ENCODE results near the gene RAB44. TPM values are rescaled to one million over a fixed set of nuclear protein-coding genes. Genes with fewer than 3 reads are reported as not detected.

RAB44 gene
- total and polyA plus RNA-seq, 4 donors, result 0.05 to 0.59 (median 0.06) TPM; not detected in 1

DNA sequence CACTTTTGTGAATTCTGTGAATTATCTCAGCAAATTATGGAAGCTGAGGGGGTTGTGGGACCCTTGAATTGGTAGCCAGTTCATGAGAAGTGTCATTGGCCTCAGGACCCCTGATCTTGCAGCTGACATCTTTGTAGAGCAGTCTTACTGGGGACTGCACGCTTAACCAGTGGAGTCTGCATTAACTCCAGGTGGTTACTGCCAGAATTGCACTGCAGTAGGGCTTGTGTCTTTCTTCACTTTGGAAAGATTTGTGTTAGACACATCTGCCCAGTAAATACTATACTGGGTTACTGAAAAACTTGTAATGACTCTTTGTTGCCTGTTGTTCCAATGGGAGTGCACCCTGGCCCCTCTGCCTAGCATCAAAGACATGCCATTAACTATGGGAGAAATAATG, 40.4 kb upstream of the RAB44 start:
- 100% methylated on average over 1 of the region's 1 CpG for WGBS (ENCODE audit: insufficient coverage)
- Histone ChIP-seq H3K9me3 (ENCODE audit: control insufficient read depth, insufficient read depth, low read length) (no peaks in the 10 kb centered on the region), H3K4me1 (ENCODE audit: control insufficient read depth, insufficient read depth, low read length) (peaks cover 11% of the 10 kb centered on the region), H3K27ac (ENCODE audit: low read depth, low read length) (no peak overlapping the region), H3K27me3 (ENCODE audit: control insufficient read depth, insufficient read depth, low read length) (peaks cover 8% of the 10 kb centered on the region), H3K36me3 (ENCODE audit: control insufficient read depth, insufficient read depth, low read length) (no peaks in the 10 kb centered on the region), H3K4me3 (ENCODE audit: low read depth, low read length) (no peak overlapping the region)
- DNase-seq (ENCODE audit: low read depth in 4 of 6, low spot score in 6 of 6), result no peak

DNA sequence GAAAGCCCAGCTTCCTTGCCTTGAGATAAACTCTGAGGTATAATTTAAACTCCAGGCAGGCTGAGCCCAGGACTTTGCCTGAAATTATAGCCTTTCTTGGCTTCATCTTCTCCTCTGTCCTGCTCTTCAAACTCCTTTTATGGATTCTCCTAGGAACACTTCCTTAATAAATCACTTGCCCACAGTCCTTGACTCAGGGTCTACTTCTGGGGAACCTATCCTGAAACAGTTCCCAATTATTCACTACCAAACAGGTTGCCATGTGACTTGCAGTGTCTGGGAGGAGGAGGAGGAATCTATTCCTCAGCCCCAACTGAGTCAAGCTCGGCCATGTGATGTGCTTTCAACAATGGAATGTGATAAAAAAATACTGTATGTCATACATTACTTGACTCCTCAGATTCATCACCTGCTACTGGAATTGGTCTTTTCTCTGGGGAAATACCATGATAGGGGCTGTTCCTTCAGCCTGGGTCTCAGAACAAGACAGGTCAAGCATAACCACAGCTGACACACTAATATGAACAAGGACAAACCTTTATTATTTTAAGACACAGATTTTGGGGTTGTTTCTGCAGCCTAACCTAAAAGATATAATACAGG, 39.6 kb upstream of the RAB44 start:
- Histone ChIP-seq H3K9me3 (ENCODE audit: control insufficient read depth, insufficient read depth, low read length) (no peaks in the 10 kb centered on the region), H3K27me3 (ENCODE audit: control insufficient read depth, insufficient read depth, low read length) (peaks cover 8% of the 10 kb centered on the region), H3K36me3 (ENCODE audit: control insufficient read depth, insufficient read depth, low read length) (no peaks in the 10 kb centered on the region), H3K27ac (ENCODE audit: low read depth, low read length) (no peak overlapping the region), H3K4me1 (ENCODE audit: control insufficient read depth, insufficient read depth, low read length) (peaks cover 11% of the 10 kb centered on the region), H3K4me3 (ENCODE audit: low read depth, low read length) (no peak overlapping the region)
- no CpG with 5 or more reads among the region's 1 CpG for WGBS (ENCODE audit: insufficient coverage)
- DNase-seq (ENCODE audit: low read depth in 4 of 6, low spot score in 6 of 6), result no peak

- peak in 1 of 6 donors; percentile 81 for DNase-seq (ENCODE audit: low read depth in 4 of 6, low spot score in 6 of 6)
- Histone ChIP-seq H3K4me3 (ENCODE audit: low read depth, low read length) (no peak overlapping the region), H3K36me3 (ENCODE audit: control insufficient read depth, insufficient read depth, low read length) (no peaks in the 10 kb centered on the region), H3K27me3 (ENCODE audit: control insufficient read depth, insufficient read depth, low read length) (peaks cover 8% of the 10 kb centered on the region), H3K27ac (ENCODE audit: low read depth, low read length) (no peak overlapping the region), H3K9me3 (ENCODE audit: control insufficient read depth, insufficient read depth, low read length) (no peaks in the 10 kb centered on the region), H3K4me1 (ENCODE audit: control insufficient read depth, insufficient read depth, low read length) (peaks cover 11% of the 10 kb centered on the region)
- WGBS (ENCODE audit: insufficient coverage), result 33% methylated on average over 1 of the region's 1 CpG
Observed at GRCh38 chr6:36659271-36659670, 38.4 kb upstream of the RAB44 start.

GRCh38 chr6:36660771-36661471, 36.7 kb upstream of the RAB44 start:
- no peaks in the 10 kb centered on the region for H3K9me3 ChIP-seq (ENCODE audit: control insufficient read depth, insufficient read depth, low read length)
- H3K4me1 ChIP-seq (ENCODE audit: control insufficient read depth, insufficient read depth, low read length), result peaks cover 11% of the 10 kb centered on the region
- peak in 2 of 6 donors; percentile 71 to 84 for DNase-seq (ENCODE audit: low read depth in 4 of 6, low spot score in 6 of 6)
- whole genome bisulfite sequencing (ENCODE audit: insufficient coverage), result 11% methylated on average over 44 of the region's 44 CpGs
- no peak overlapping the region for H3K27ac ChIP-seq (ENCODE audit: low read depth, low read length)
- peaks cover 8% of the 10 kb centered on the region for H3K27me3 ChIP-seq (ENCODE audit: control insufficient read depth, insufficient read depth, low read length)
- peak overlapping the region; percentile 10 for H3K4me3 ChIP-seq (ENCODE audit: low read depth, low read length)
- no peaks in the 10 kb centered on the region for H3K36me3 ChIP-seq (ENCODE audit: control insufficient read depth, insufficient read depth, low read length)

- peaks cover 21% of the 10 kb centered on the region for H3K4me1 ChIP-seq (ENCODE audit: control insufficient read depth, insufficient read depth, low read length)
- no peak overlapping the region for H3K27ac ChIP-seq (ENCODE audit: low read depth, low read length)
- H3K9me3 ChIP-seq (ENCODE audit: control insufficient read depth, insufficient read depth, low read length), result no peaks in the 10 kb centered on the region
- no peak overlapping the region for H3K4me3 ChIP-seq (ENCODE audit: low read depth, low read length)
- 67% methylated on average over 2 of the region's 5 CpGs for WGBS (ENCODE audit: insufficient coverage)
- H3K36me3 ChIP-seq (ENCODE audit: control insufficient read depth, insufficient read depth, low read length), result no peaks in the 10 kb centered on the region
- no peak for DNase-seq (ENCODE audit: low read depth in 4 of 6, low spot score in 6 of 6)
- H3K27me3 ChIP-seq (ENCODE audit: control insufficient read depth, insufficient read depth, low read length), result peaks cover 8% of the 10 kb centered on the region
Observed at GRCh38 chr6:36662380-36662779, 35.2 kb upstream of the RAB44 start.

DNA sequence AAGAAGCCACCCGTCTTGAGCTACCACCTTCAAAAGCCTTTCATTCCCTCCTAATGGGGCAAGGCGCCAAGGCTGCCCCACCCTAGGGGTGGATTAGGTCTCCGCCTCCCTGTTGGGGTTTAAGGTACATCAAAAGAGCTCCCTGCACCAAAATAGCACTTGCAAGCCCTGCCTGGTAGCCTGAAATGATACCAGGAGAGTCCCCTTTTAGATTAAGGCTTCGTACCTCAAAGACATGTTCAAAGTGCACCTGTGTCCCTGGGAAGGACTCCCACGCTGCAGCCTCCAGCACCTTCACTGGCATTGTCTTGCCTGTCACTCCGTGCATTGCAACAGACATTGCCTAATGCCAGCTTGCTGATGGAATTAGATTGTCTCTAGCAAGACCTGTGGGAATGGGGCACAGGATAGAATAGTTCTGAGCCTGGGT, 34.8 kb upstream of the RAB44 start:
- no peak for DNase-seq (ENCODE audit: low read depth in 4 of 6, low spot score in 6 of 6)
- no peak overlapping the region for H3K4me3 ChIP-seq (ENCODE audit: low read depth, low read length)
- 71% methylated on average over 5 of the region's 6 CpGs for WGBS (ENCODE audit: insufficient coverage)

DNA sequence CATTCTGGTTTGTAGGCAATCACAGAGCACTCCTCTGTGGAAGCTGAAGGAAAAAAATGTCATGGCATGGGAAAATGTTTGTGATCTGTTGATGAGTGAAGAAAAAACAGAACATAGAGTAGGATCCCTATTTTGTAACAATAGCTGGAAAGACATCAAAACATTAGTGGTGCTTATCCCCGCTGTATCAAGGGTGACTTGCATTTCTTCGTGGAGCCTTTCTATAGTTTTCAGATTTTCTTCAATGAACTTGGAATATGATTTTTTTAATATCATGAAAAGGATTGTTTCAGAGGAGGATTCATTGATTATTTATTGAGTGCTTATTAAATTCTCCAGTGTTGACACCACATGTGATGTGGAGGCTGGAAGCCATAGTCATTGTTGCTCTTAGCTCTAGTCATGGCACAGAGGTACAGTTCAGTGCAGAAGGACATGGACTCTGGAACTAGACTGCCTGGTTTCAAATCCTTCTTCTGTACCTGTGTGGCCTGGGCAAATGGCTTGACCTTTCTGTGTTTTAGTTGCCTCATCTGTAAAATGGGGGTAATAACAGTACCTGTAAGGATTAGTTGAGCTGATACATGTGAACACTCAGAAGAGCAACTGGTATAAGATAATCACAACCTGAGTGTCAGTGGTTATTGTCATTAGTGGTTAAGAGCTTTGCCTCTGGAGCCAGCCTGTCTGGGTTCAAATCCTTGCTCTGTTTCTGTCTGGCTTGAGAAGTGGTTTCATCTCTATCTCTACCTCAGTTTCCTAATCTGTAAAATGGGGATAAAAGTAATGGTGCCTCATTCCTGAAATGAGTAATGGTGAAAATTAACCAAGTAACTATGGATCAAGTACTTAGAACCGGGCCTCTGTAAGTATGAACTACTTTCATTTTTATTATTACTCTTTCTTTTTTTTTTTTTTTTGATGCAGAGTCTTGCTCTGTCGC, 33.9 kb upstream of the RAB44 start:
- H3K9me3 ChIP-seq (ENCODE audit: control insufficient read depth, insufficient read depth, low read length), result no peaks in the 10 kb centered on the region
- 100% methylated on average over 1 of the region's 4 CpGs for WGBS (ENCODE audit: insufficient coverage)

More for the DNA sequence above, 34.8 kb upstream of the RAB44 start:
- peaks cover 21% of the 10 kb centered on the region for H3K4me1 ChIP-seq (ENCODE audit: control insufficient read depth, insufficient read depth, low read length)
- no peaks in the 10 kb centered on the region for H3K9me3 ChIP-seq (ENCODE audit: control insufficient read depth, insufficient read depth, low read length)
- no peak overlapping the region for H3K27ac ChIP-seq (ENCODE audit: low read depth, low read length)
- no peaks in the 10 kb centered on the region for H3K36me3 ChIP-seq (ENCODE audit: control insufficient read depth, insufficient read depth, low read length)
- H3K27me3 ChIP-seq (ENCODE audit: control insufficient read depth, insufficient read depth, low read length), result peaks cover 8% of the 10 kb centered on the region

GRCh38 chr6:36665180-36665579, 32.4 kb upstream of the RAB44 start:
- H3K36me3 ChIP-seq (ENCODE audit: control insufficient read depth, insufficient read depth, low read length), result no peaks in the 10 kb centered on the region
- H3K9me3 ChIP-seq (ENCODE audit: control insufficient read depth, insufficient read depth, low read length), result no peaks in the 10 kb centered on the region
- DNase-seq (ENCODE audit: low read depth in 4 of 6, low spot score in 6 of 6), result no peak
- 78% methylated on average over 1 of the region's 4 CpGs for WGBS (ENCODE audit: insufficient coverage)
- peaks cover 5% of the 10 kb centered on the region for H3K27me3 ChIP-seq (ENCODE audit: control insufficient read depth, insufficient read depth, low read length)
- no peak overlapping the region for H3K4me3 ChIP-seq (ENCODE audit: low read depth, low read length)
- peaks cover 20% of the 10 kb centered on the region for H3K4me1 ChIP-seq (ENCODE audit: control insufficient read depth, insufficient read depth, low read length)
- no peak overlapping the region for H3K27ac ChIP-seq (ENCODE audit: low read depth, low read length)

More for the DNA sequence above, 33.9 kb upstream of the RAB44 start:
- H3K4me3 ChIP-seq (ENCODE audit: low read depth, low read length), result no peak overlapping the region
- no peak for DNase-seq (ENCODE audit: low read depth in 4 of 6, low spot score in 6 of 6)
- no peaks in the 10 kb centered on the region for H3K36me3 ChIP-seq (ENCODE audit: control insufficient read depth, insufficient read depth, low read length)
- H3K27me3 ChIP-seq (ENCODE audit: control insufficient read depth, insufficient read depth, low read length), result peaks cover 8% of the 10 kb centered on the region
- peaks cover 21% of the 10 kb centered on the region for H3K4me1 ChIP-seq (ENCODE audit: control insufficient read depth, insufficient read depth, low read length)
- no peak overlapping the region for H3K27ac ChIP-seq (ENCODE audit: low read depth, low read length)

- WGBS (ENCODE audit: insufficient coverage), result 100% methylated on average over 2 of the region's 2 CpGs
- Histone ChIP-seq H3K9me3 (ENCODE audit: control insufficient read depth, insufficient read depth, low read length) (no peaks in the 10 kb centered on the region), H3K27me3 (ENCODE audit: control insufficient read depth, insufficient read depth, low read length) (no peaks in the 10 kb centered on the region), H3K27ac (ENCODE audit: low read depth, low read length) (no peak overlapping the region), H3K36me3 (ENCODE audit: control insufficient read depth, insufficient read depth, low read length) (no peaks in the 10 kb centered on the region), H3K4me1 (ENCODE audit: control insufficient read depth, insufficient read depth, low read length) (peaks cover 11% of the 10 kb centered on the region), H3K4me3 (ENCODE audit: low read depth, low read length) (no peak overlapping the region)
- DNase-seq (ENCODE audit: low read depth in 4 of 6, low spot score in 6 of 6), result no peak
Observed at GRCh38 chr6:36666287-36666686, 31.3 kb upstream of the RAB44 start.

Data from spinal cord (tissue), 10 donors.